Measurements from ENCODE around the gene FLYWCH2. TPM values are rescaled to one million over a fixed set of nuclear protein-coding genes. Genes with fewer than 3 reads are reported as not detected.

FLYWCH2 gene
- total and polyA plus RNA-seq, 2 of the 4 experiments (the other 2 are of a cell fraction), result 42.3 to 66.3 TPM

DNA sequence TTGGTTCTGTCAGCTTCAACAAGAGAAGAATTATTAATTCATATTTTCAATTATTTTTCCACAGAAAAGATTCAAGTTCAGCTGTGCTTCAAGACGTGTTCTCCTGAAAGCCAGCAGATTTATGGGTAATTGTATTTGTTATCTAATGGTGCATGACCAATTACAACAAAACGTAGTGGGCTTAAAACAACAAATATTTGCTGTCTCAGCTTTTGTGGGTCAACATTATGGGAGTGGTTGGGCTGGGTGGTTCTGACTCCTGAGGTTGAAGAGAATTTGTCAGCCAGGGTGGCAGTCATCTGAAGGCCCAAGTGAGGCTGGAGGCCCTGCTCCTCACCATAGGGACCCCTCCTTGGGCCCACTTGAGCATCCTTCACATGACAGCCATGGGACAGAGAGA lies 57.0 kb downstream of the FLYWCH2 start:
- Histone ChIP-seq H2AFZ (replicated peaks; ENCODE audit: low read length, poor library complexity) (no peak overlapping the region), H3K4me1 (ENCODE audit: control insufficient read depth, insufficient read depth, low read length) (no peaks in the 10 kb centered on the region), H4K5ac (ENCODE audit: low read depth, low read length) (no peak overlapping the region), H3K4me3 (ENCODE audit: insufficient read depth, low read depth, low read length) (no peak overlapping the region), H3K14ac (replicated peaks; ENCODE audit: low read depth, low read length) (no peak overlapping the region), H3K18ac (ENCODE audit: low read depth, low read length) (no peak overlapping the region), H2BK15ac (ENCODE audit: low read depth, low read length) (no peak overlapping the region), H4K8ac (ENCODE audit: low read depth in 2 of 2, low read length in 2 of 2) (no peak overlapping the region), H3K27me3 (ENCODE audit: control insufficient read depth, insufficient read depth, low read length) (no peaks in the 10 kb centered on the region), H3K56ac (ENCODE audit: extremely low read depth, insufficient read depth, low read length) (no peak overlapping the region), H3K9me3 (ENCODE audit: control insufficient read depth, insufficient read depth, low read length) (no peaks in the 10 kb centered on the region), H2AK9ac (replicated peaks; ENCODE audit: low read depth, low read length, poor library complexity) (no peak overlapping the region), H2AK5ac (ENCODE audit: low read depth, low read length) (no peak overlapping the region), H2BK5ac (ENCODE audit: low read depth, low read length, poor library complexity, severe bottlenecking) (no peak overlapping the region), H4K20me1 (ENCODE audit: insufficient read depth, low read length) (no peaks in the 10 kb centered on the region), H3K9me1 (ENCODE audit: insufficient read depth, low read length) (no peaks in the 10 kb centered on the region), H3K27ac (ENCODE audit: insufficient read depth, low read length) (no peak overlapping the region), H3K79me1 (ENCODE audit: low read depth in 1 of 2, low read length in 2 of 2) (no peaks in the 10 kb centered on the region), H3K9ac (ENCODE audit: low read depth, low read length) (no peak overlapping the region), H2BK120ac (ENCODE audit: low read depth, low read length) (no peak overlapping the region), H3K36me3 (ENCODE audit: control insufficient read depth, insufficient read depth, low read length) (peaks cover 68% of the 10 kb centered on the region), H3K4me2 (ENCODE audit: low read depth, low read length) (no peak overlapping the region), H2BK20ac (ENCODE audit: low read depth, low read length) (no peak overlapping the region), H4K91ac (ENCODE audit: insufficient read depth, low read depth, low read length) (no peak overlapping the region), H3K23ac (ENCODE audit: low read depth, low read length) (no peak overlapping the region), H3K4ac (ENCODE audit: low read depth, low read length) (no peak overlapping the region)
- POLR2A ChIA-PET (ENCODE audit: unreplicated experiment), result no interaction called here
- CTCF ChIA-PET, result interaction anchor here (1.0 to 1.1 kb wide), 2 partner anchors 8 to 13 kb away, joined by 3 read pairs; no protein-coding TSS in a partner anchor
- no TSS peak for BruUV-seq (replicated peaks)
- in situ Hi-C loops (cut with MboI; ENCODE audit: low sequenced_read_pairs) (no loop called here), intact Hi-C loops (cut with micrococcal nuclease) (no loop called here), dilution Hi-C loops (cut with HindIII; ENCODE audit: low sequenced_read_pairs, unreplicated experiment) (no loop called here)
- ATAC-seq (ENCODE audit: low read depth), result no peak
- DNase-seq, result no peak
- WGBS, 2 experiments (ENCODE audit: extremely low coverage in 2 of 2, insufficient read length in 1 of 2), result no CpG with 5 or more reads among the region's 2 CpGs
- TF ChIP-seq RCOR1 (IDR thresholded peaks at IDR 0.05; ENCODE audit: insufficient replicate concordance, low read length), result no peak
- TF ChIP-seq, protein P1, sequence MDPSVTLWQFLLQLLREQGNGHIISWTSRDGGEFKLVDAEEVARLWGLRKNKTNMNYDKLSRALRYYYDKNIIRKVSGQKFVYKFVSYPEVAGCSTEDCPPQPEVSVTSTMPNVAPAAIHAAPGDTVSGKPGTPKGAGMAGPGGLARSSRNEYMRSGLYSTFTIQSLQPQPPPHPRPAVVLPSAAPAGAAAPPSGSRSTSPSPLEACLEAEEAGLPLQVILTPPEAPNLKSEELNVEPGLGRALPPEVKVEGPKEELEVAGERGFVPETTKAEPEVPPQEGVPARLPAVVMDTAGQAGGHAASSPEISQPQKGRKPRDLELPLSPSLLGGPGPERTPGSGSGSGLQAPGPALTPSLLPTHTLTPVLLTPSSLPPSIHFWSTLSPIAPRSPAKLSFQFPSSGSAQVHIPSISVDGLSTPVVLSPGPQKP (IDR thresholded peaks at IDR 0.05; ENCODE audit: borderline replicate concordance, low read depth, low read length), result no peak
- TF ChIP-seq FOS (IDR thresholded peaks at IDR 0.05; ENCODE audit: low read depth, low read length), result no peak
- no peak for TF ChIP-seq BHLHE40 (IDR thresholded peaks at IDR 0.05; ENCODE audit: low read depth, low read length)
- peak; percentile 58; the same call in 1 of the 2 replicates for TF ChIP-seq MAFK (IDR thresholded peaks at IDR 0.05; ENCODE audit: low read depth, low read length)
- TF ChIP-seq MXI1 (IDR thresholded peaks at IDR 0.05; ENCODE audit: borderline replicate concordance, low read depth, low read length), result no peak
- TF ChIP-seq SMC3 (IDR thresholded peaks at IDR 0.05; ENCODE audit: low read depth, low read length), result no peak
- TF ChIP-seq RAD21 (IDR thresholded peaks at IDR 0.05; ENCODE audit: low read length), result no peak
